Left ventricle myocardium inferior (tissue), 1 donor: ENCODE results near the gene ZFPL1. TPM values are rescaled to one million over a fixed set of nuclear protein-coding genes. Genes with fewer than 3 reads are reported as not detected.
A peak's percentile ranks its signal among the peaks of the same experiment; 100 is the strongest.

Source experiments
- DNase-seq: peaks from one replicate; pipeline ENCODE4 v3.0.0-alpha.2; 2020
- H3K27ac ChIP-seq: fragments of 200-600 bp; replicated peaks from 2 replicates; pipeline ENCODE4 v1.8.0; 2021
- H3K27me3 ChIP-seq: fragments of 200-600 bp; 2 replicates; pipeline ENCODE4 v1.8.0; 2021; ENCODE audit warnings: low read depth
- H3K36me3 ChIP-seq: fragments of 200-600 bp; 2 replicates; pipeline ENCODE4 v1.8.0; 2021
- H3K4me1 ChIP-seq: fragments of 200-600 bp; 2 replicates; pipeline ENCODE4 v1.8.0; 2021
- H3K4me3 ChIP-seq: fragments of 200-600 bp; 2 replicates; pipeline ENCODE4 v1.8.0; 2021; ENCODE audit warnings: mild to moderate bottlenecking, moderate library complexity
- H3K9me3 ChIP-seq: fragments of 200-600 bp; replicated peaks from 2 replicates; pipeline ENCODE4 v1.8.0; 2021
- intact Hi-C: fragments of 100-400 bp; cut with micrococcal nuclease; formaldehyde crosslinking; loops from one replicate; pipeline ENCODE4 v1.11.0; 2022
- total RNA-seq: library from RNA; stranded (reverse); fragmentation: NEBNext Ultra II Directional; extraction: Animal tissue kit (Norgen Biotek cat#: 25700); gene quantifications from one replicate; pipeline ENCODE4 v1.2.1, GENCODE V29; 2021
- TF ChIP-seq, protein P1 (sequence below): fragments of 200-600 bp; IDR thresholded peaks from 2 replicates; pipeline ENCODE4 v1.8.0; 2021; ENCODE audit warnings: antibody characterized with exemption, mild to moderate bottlenecking, borderline replicate concordance
- donor health status: DM: no; HTN: yes; CAD: no; lungs with severe emphysema.

ZFPL1 gene
- total RNA-seq, 1 donor from 2014 or later = 23.1 TPM

DNA sequence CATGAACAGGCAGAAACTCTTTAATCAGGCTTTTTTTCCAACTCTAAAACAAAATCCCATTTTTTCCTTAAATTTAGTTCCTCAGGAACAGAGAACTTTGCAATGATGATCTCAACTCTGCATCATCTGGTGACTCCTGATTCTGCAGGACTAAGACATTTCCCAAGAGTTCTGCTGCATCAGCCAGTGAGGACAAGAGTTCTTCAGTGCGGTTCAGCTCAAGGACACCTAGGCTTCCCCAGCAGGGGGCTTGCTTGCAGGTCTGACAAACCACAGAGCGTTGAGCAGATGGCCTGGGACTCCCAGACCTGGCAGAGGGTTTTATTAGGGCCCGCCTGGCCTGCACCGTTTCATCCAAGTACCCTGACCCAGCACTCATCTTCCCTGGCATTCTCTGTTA is 6.6 kb upstream of the ZFPL1 start:
- Histone ChIP-seq H3K9me3 (no peaks in the 10 kb centered on the region), H3K27me3 (no peaks in the 10 kb centered on the region), H3K36me3 (no peaks in the 10 kb centered on the region), H3K4me3 (no peak overlapping the region), H3K27ac (no peak overlapping the region), H3K4me1 (no peaks in the 10 kb centered on the region)
- intact Hi-C loops = no loop called here
- DNase-seq = no peak
- TF ChIP-seq, protein P1, sequence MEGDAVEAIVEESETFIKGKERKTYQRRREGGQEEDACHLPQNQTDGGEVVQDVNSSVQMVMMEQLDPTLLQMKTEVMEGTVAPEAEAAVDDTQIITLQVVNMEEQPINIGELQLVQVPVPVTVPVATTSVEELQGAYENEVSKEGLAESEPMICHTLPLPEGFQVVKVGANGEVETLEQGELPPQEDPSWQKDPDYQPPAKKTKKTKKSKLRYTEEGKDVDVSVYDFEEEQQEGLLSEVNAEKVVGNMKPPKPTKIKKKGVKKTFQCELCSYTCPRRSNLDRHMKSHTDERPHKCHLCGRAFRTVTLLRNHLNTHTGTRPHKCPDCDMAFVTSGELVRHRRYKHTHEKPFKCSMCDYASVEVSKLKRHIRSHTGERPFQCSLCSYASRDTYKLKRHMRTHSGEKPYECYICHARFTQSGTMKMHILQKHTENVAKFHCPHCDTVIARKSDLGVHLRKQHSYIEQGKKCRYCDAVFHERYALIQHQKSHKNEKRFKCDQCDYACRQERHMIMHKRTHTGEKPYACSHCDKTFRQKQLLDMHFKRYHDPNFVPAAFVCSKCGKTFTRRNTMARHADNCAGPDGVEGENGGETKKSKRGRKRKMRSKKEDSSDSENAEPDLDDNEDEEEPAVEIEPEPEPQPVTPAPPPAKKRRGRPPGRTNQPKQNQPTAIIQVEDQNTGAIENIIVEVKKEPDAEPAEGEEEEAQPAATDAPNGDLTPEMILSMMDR = no peak

DNA sequence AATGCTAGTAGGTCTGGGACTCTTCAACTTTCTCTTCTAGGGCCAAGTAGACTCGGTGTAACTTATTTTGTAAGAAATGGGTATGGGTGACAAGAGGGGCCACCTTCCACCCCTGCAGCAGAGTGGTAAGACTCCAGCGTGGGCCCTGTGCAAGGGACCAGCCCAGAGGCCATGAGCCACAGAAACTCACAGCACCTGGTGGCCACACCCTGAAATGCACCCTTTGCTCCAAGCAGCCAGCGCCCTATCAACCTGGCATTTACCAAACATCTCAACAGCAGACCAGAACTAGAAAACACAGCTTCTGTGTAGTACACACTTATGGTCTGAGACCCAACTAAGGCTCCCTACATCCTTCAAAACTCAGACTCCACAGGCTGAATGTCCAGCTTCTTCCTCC is 5.9 kb upstream of the ZFPL1 start:
- Histone ChIP-seq H3K4me1 (peaks cover 1% of the 10 kb centered on the region), H3K27ac (no peak overlapping the region), H3K9me3 (no peaks in the 10 kb centered on the region), H3K27me3 (no peaks in the 10 kb centered on the region), H3K36me3 (no peaks in the 10 kb centered on the region), H3K4me3 (no peak overlapping the region)
- DNase-seq = no peak
- intact Hi-C loops = no loop called here
- TF ChIP-seq, protein P1 = peak; percentile 66

DNA sequence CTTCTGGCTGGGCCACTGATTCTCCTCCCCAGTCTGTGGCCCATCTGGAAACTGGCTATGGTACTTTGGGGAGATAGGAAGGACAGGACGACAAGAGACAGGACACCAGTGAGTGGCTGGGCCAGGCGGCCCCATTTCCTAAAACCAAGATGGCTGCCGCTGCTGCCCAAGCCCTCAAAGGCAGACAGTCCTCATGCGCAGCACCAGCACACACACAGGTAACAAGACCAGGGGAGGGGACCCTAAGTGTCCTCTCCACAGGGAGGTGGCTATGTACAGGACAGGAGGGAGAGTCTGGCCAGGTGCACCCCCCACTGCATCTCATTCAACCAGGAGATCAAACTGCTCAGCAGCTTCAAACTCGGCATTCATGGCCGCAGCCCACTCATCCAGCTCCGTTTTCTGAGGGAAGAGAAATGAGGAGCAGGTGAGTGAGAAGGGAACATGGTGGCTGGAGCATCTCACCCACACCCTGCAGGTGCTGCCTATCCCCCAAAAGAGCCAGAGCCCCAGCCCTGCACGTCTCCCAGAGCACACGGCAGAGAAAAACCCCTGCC is 5.2 kb upstream of the ZFPL1 start:
- H3K36me3 ChIP-seq = no peaks in the 10 kb centered on the region
- peaks cover 8% of the 10 kb centered on the region for H3K4me1 ChIP-seq
- H3K27ac ChIP-seq = no peak overlapping the region
- H3K27me3 ChIP-seq = no peaks in the 10 kb centered on the region
- TF ChIP-seq, protein P1 = no peak
- no peak for DNase-seq
- intact Hi-C loops = no loop called here
- H3K9me3 ChIP-seq = no peaks in the 10 kb centered on the region
- no peak overlapping the region for H3K4me3 ChIP-seq

DNA sequence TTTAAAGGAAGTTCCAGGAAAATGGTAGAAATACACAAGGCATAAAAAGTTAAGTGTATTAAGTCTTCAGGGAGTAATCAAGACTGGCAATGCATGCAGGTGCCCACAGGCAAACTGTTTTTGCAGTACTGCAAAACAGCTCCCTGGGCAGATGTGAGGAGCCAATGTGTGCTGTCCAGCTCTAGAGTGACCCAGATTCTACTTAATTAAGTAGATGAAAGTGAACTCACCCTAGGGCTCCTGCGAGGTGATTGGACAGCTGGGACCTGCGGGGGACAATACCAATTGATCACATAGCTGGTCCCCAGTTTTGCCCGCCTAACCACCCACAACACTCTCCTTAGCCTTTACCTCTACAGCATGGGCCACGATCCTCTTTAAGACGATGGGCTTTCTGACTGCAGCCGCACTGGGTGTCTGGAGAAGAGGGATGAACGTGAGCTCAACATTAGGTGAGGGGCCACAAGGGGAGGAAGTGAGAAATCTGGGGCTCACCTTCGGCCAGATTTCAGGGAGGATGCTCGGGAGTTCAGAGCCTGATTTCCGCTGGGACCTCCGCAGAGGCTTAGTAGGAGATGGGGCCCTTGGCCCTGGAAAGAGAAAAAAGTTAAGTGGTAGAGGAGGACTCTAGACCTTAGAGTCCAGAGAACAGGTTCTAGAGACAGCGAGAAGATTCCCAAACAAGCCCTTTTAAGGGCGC is 738 bp upstream of the ZFPL1 start:
- intact Hi-C loops = no loop called here
- TF ChIP-seq, protein P1 = no peak
- H3K36me3 ChIP-seq = peaks cover 30% of the 10 kb centered on the region
- H3K4me3 ChIP-seq = peak overlapping the region; percentile 85
- no peaks in the 10 kb centered on the region for H3K27me3 ChIP-seq
- DNase-seq = no peak
- H3K9me3 ChIP-seq = no peaks in the 10 kb centered on the region
- H3K27ac ChIP-seq = peak overlapping the region; percentile 93
- H3K4me1 ChIP-seq = peaks cover 27% of the 10 kb centered on the region

DNA sequence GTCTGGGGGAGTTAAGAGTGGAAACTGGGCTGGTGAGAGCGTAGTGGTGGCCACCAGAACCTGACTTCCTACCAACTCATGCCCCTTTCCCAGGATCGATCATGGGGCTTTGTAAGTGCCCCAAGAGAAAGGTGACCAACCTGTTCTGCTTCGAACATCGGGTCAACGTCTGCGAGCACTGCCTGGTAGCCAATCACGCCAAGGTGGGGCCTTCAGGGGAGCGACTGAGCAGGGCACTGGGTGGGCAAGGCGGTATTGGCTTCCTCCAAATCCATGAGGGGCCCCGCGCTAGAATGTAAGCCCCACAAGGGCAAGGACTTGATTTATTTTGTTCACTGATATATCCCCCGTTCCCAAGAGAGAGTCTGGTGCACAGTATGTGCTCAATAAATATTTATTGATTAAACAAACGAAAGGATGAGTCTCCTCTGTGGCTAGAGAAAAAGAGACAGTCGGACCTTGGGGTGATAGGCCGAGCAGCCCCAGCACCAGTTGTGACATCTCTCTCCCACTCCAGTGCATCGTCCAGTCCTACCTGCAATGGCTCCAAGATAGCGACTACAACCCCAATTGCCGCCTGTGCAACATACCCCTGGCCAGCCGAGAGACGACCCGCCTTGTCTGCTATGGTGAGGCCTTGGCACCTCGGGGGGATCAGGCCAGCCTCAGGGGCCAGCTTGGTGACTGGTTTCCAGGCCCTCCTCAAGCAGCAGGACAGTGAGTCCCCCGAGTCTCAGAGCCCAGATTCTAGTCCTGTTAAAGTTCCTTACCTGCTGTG is 765 bp downstream of the ZFPL1 start:
- Histone ChIP-seq H3K4me3 (peak overlapping the region; percentile 85), H3K27ac (peak overlapping the region; percentile 93), H3K4me1 (peaks cover 27% of the 10 kb centered on the region), H3K9me3 (no peaks in the 10 kb centered on the region), H3K27me3 (no peaks in the 10 kb centered on the region), H3K36me3 (peaks cover 45% of the 10 kb centered on the region)
- intact Hi-C loops = no loop called here
- DNase-seq = no peak
- TF ChIP-seq, protein P1 = no peak
